OCI-LY3 (cell line): ENCODE data around the gene AP3B2.

Experiments used
- EZH2phosphoT487 ChIP-seq: fragments of 200-600 bp; shearing (Covaris generic); IDR thresholded peaks from 2 replicates; pipeline ENCODE4 v1.6.1; 2018; ENCODE audit warnings: antibody characterized with exemption, mixed run types, low read depth
- TF ChIP-seq, protein P1 (sequence below): fragments of 200-600, 300-600 bp; sonication (generic); IDR thresholded peaks from 2 replicates; pipeline ENCODE4 v1.5.1; 2014; ENCODE audit warnings: antibody characterized with exemption, low read length, low read depth

DNA sequence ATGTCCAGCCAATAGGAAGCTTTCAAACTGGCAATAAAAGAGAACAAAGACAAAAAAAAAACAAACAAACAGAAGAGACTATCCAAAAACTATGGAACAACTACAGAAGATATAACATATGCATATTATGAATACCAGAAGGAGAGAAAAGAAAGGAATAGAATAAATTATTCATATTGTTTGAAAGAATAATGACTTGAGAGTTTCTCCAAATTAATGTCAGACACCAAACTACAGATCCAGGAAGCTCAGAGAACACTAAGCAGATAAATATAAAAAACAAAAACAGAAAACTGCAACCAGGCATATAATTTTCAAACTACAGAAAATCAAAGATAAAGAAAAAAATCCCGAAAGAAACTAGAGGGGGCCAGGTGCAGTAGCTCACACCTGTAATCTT is 34.1 kb upstream of the AP3B2 start:
- TF ChIP-seq, protein P1, sequence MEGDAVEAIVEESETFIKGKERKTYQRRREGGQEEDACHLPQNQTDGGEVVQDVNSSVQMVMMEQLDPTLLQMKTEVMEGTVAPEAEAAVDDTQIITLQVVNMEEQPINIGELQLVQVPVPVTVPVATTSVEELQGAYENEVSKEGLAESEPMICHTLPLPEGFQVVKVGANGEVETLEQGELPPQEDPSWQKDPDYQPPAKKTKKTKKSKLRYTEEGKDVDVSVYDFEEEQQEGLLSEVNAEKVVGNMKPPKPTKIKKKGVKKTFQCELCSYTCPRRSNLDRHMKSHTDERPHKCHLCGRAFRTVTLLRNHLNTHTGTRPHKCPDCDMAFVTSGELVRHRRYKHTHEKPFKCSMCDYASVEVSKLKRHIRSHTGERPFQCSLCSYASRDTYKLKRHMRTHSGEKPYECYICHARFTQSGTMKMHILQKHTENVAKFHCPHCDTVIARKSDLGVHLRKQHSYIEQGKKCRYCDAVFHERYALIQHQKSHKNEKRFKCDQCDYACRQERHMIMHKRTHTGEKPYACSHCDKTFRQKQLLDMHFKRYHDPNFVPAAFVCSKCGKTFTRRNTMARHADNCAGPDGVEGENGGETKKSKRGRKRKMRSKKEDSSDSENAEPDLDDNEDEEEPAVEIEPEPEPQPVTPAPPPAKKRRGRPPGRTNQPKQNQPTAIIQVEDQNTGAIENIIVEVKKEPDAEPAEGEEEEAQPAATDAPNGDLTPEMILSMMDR: no peak
- TF ChIP-seq EZH2phosphoT487: no peak
